CD4-positive, alpha-beta T cell treated with Interleukin-10 for 1 hour (primary cell): ENCODE results near the gene FAM209B.
A peak's percentile ranks its signal among the peaks of the same experiment; 100 is the strongest.
"Not testable (repeated sequence)": the region's sequence is repeated elsewhere in the genome, so short reads cannot be mapped to it uniquely, and the experiment has no call there.

ENCODE experiments used
- DNase-seq: peaks from one replicate; pipeline ENCODE4 v3.0.0-alpha.2; 2020

The FAM209B gene, protein sequence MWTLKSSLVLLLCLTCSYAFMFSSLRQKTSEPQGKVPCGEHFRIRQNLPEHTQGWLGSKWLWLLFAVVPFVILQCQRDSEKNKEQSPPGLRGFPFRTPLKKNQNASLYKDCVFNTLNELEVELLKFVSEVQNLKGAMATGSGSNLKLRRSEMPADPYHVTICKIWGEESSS

DNA sequence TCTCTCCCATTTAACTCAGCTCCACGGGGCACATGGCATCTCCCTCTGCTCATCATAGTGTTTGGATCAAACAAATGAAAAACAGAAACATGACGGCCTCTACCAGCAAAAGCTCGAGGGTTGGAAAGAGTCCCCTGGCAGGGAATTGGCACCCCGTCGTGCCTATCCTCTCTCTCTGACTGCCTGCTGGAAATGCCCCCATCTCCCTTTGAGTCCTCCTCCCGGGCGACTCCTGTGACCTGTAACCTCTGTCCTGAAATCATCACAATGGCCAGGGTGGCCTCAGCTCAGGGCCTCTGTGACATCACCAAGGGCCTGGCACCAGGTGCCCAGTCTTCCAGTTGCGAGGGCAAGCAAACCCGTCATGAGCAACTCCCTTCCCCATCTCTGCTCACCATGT lies at the start of gene FAM209B:
FAM209B (plus strand) TSS at position 301 of the 400 bp plus-strand sequence; CDS start at position 397, 96 bp downstream.
- not testable (repeated sequence) for DNase-seq

DNA sequence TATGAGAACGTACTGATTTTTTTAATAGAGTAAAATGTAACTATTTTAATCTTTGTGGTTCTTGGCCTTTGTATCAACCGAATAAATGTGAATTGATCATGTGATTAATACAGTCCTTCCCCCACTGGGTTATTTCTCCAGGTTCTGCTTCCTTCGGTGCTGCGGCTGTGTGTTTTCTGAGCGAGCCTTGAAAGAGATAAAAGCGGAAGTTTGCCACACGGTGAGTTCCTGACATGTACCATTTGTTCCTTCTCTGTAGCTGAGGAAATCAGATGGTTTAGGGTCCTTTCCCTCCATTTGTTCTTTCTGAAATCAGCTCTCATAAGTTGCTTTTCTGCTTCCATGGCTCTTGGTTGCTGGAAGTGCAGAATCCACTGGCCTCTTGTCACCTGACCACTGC lies 49.1 kb upstream of the FAM209B start:
- peak; percentile 23 for DNase-seq

DNA sequence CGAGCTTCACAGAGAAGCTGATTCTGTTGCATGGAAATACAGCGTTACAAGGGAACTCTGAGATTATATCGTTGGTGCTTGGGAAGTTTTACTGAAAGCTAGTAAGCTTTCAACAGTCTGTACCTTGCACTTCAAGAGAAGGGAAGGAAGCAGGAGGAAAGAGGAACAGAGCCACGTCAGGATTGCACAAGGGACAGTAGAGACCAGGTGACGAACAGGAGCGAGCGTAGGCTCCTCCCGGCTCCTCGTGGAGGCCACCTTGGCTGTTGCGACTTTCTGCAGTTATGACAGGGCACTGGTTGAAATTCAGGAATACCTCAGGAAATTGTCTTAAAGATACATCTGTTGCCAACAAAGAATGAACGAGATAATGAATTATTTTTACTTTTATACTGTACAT lies 45.8 kb upstream of the FAM209B start:
- DNase-seq = no peak

DNA sequence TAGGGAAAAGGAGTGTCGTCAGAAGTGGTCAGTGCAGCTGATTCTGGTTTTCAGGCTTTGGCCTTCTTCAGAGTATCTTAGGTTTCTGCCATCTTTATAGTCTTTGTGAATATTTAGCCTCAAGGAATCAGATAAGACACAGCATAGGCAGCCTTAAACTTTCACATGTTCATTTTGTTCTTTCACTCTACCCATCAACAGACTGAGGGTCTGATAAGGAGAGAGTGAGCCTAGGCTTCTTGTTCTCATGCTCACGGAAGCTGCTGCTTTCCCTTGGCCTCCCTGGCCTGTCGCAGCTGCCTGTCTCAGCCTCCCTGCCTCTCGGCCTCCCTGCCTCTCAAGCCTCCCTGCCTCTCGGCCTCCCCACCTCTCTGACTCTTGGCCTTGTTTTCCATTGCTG lies 44.5 kb upstream of the FAM209B start:
- no peak for DNase-seq

DNA sequence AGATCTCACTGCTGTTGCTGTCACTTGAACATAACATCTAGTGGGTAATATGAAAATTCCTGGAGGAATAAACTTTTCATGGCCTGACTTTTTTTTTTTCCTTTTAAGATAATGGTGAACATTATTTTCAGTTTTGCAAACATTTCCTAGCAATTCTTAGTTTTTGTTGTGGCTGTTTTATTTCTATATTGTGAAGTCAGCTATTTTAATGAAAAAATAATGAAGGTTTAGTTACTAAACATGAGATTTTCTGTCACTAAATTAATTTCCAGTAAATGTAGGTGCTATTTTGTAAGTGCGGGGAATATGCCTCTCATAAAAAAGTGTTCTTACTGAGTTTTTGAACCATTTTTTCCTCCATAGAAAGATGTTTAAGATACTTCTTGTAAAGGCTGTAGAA lies 31.9 kb upstream of the FAM209B start:
- no peak for DNase-seq

DNA sequence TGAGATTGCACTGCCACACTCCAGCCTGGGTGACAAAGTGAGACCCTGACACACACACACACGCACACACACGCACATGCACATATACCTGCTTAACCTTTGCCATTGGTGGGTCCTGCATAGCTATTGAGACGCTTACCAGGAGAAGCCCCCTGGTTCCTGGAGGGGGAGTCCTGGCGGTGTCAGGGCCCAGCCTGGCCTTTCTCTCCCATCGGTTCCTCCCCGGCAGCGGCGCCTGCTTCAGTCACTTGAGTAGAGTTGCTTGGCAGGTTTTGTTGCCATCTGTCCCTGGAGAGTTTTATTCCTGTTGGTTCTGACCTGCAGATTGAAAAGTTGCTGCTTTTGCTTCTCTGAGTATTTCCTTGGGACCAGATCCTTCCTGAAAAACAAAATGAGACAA lies 29.1 kb upstream of the FAM209B start:
- DNase-seq = no peak

DNA sequence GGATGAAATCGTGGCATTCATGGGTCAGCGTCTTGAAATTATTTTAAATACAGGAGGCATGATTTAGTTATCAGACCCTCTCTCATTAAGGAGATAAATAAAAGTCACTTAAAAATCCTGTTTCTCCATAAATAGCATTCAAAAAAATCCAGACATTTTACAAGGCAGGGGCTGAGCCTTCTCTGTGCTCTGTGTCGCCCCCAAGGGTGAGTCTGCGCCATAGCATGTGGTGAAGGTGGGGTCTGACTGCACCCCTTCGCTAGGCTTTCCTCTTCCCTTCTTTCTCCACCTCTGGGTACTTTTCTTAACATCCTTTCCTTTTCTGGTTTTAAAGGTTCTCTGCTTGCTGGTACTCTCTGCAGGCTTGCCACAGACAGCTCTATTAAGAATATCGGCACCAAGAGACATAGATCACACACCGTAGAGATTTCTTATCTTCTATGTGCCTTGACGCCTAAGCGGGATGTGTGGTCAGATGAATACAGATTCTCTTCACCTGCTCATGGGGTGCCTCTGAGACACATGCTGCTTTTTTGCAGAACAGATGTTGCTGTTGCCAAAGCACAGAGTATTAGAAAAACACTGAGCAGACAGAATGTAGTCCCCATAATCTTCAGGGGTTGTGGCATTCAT lies 28.6 kb upstream of the FAM209B start:
- DNase-seq = peak; percentile 17

DNA sequence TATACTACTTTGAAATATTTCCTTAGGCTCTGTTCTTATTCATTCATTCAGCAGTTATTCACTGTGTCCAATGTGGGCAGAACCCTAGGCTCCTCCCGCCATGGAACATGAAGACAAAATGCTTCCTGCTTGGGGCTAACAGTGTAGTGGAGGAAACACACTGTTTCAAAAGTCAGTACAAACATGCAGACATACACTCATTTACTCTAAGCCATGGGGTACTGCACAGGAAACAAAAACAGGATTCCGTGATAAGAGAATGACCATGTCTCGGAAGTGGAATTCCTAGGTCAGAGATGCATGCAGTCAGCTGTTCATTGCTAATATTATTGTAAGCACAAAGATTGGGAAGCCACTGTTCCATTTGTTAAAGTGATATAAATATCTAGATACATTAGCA lies 26.9 kb upstream of the FAM209B start:
- DNase-seq = no peak

DNA sequence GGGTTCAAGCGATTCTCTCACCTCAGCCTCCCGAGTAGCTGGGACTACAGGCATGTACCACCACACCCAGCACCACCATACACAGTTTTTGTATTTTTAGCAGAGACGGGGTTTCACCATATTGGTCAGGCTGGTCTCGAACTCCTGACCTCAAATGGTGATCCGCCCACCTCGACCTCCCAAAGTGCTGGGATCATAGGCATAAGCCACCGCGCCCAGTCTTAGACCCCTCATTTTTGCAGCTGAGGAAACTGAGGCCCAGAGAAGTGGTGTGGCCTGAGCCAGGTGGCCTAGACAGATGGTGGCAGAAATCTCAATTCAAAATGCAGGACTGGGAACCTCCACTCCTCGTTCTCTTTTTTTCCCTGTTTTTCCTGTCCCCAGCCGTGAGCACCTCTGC lies 21.1 kb upstream of the FAM209B start:
- DNase-seq = no peak

DNA sequence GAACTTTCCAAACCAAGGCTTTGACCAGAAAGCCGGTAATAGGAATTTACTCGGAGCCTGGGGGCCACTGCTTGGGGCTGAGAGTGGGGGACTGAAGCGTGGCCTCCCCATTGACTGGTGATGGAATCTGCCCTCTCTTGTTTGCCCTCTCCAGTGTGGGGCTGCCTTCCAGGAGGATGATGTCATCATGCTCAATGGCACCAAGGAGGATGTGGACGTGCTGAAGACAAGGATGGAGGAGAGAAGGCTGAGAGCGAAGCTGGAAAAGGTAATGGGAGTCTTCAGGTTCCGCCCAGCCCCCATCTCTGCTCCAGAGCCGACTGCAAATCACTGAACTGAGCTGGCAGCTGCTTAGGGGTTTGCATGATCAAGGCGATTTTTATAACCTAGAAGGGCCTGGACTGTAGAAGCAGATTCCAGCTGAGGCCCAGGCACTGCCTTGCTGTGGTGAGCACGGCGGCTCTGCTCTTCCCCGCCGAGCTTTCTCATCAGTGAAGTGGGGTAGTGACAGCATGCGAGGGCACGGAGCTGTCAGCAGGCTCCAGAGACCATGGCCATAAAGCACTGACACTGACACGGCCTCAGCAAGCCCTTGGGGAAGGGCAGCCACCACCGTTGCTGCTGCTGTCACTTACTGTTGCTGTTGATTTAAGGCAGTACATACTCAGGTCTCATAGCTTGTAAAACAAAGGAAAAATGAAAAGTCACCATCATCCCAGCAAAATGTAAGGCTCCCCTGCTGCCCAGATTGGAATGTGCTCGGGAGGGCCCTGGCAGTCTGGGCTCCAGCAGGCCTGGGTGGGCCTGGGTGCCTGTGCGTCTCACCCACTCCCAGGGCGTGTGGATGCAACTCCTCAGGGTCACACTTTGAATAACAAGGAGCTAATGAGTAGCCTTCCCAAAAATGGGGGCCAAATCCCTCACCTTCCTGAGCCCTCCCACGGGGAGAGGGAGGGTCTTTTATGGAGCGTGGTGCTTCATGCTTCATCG lies 19.6 kb upstream of the FAM209B start:
- no peak for DNase-seq

DNA sequence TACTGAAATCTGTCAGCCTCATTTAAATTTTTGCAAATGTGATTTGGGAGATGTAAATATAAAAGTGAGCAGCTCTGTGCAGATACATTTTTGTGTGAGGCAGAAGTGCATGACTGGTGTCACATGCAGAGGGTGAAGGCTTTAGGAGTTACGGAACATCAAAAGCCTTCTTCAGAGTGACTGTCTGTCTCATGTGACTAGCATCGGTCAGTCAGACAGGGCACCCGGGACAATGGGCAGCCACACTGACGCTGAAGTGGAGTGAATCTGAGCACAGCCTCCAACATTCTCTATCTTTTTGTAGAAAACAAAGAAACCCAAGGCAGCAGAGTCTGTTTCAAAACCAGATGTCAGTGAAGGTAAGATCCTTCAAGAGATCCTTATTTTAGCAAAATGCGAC lies 16.4 kb upstream of the FAM209B start:
- DNase-seq = no peak

DNA sequence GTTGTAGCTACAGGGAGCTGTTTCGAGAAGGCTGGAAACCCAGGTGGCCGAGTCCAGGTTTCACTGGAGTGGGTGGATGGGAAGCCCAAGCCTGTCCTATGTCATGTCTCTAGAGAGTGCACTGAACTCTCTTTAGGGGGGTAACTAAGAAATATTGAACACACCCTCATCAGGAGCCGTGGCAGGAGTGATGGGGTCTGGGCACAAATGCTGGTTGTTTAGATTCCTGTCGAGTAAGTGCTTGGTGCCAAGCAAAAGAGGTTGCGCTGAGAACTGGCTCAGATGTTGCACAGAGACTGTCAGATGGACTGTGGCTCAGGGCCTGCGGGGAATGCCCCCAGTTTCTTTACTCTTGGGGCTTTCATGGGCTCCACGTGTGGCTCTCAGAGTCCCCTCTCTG lies 15.8 kb upstream of the FAM209B start:
- DNase-seq = no peak

DNA sequence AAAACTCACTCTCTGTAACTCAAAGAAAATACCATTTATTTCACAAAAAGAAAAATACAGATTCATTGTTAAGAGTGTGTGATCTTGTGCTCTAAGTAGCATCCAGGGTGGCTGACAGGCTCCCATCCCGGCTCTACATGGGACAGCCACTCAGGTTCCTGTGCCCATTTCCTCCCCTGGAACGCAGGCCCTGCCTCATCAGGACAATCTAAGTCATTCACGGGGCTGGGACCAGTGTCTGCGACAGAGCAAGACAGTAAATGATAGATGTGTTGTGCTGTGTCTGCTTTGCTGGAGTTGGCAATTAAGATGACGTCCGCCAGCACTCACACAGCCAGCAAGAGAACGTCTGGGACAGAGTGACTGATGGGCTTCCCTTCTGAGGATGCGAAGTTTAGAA lies 15.4 kb upstream of the FAM209B start:
- DNase-seq = no peak

DNA sequence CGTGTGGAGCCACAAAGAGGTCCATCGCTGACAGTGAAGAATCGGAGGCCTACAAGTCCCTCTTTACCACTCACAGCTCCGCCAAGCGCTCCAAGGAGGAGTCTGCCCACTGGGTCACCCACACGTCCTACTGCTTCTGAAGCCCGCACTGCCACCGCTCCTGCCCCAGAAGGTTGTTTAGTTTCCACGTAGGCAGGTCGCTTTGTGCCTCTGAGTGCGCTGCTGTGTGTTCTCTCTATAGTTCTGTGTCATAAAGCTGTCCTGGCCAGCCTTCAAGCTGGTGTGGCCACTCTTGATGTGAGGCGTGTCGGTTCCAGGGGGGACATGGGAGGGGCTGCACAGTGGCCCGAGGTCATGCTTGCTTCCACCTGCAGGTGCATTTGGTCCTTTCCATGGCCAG lies 14.9 kb upstream of the FAM209B start:
- no peak for DNase-seq

DNA sequence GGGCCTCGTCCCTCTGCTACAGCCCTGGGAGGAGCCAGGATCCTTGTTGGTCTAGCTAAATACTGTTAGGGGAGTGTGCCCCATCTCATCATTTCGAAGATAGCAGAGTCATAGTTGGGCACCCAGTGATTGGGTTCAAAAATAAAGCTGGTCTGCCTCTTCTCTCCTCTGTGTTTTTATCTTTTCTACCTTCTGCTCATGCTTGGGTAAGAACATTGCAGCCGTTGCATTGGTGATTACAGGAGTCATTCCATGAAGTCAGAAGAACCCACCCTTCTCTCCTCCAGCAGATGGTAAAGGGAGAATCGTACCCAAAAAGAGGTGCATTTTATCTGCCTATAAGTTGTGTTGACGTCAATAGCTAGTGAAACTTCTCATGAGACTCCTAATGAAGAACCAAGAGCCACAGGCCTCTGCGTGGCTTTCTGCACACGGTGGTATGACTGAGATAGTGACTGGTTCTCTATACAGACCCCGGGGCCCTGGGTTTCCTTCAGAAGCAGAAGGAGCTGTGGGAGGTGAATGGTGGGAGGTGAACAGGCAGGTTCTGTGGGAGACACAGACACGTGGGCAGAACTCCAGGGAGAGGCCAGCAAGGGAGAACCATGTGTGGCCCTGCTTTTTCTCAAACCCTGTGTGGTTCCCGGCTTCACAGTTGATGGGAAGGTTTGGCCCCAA lies 14.2 kb upstream of the FAM209B start:
- no peak for DNase-seq

DNA sequence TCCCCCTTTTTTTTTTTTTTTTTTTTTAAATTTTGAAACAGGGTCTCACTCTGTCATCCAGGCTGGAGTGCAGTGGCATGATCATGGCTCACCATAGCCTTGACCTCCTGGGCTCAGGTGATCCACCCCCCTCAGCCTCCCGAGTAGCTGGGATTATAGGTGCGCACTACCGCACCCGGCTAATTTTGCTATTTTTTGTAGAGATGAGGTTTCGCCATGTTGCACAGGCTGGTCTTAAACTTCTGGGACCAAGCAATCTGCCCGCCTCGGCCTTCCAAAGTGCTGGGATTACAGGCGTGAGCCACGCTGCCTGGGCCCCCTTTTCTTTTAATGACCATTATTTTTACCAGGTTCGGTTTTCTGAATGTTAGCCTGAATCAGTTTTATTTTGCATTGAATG lies 13.5 kb upstream of the FAM209B start:
- DNase-seq = no peak

DNA sequence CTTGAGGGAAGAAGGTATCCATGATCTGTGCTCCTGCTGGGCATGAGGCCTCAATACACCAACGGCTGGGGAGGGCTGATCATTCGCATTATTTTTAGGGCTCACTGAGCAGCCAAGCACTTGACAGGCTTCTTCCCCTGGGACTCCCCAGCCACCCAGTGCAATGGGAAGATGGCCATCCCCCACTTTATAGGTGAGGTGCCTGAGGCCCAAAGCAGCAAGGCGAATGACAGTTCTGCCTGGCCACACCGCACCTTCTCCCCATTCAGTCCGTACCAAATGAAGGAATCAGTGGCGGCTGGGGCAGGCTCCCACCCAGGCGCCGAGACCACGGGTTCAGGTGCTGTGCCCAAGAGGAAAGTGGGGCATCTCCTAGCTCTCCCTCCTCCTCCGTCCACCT lies 12.9 kb upstream of the FAM209B start:
- no peak for DNase-seq

DNA sequence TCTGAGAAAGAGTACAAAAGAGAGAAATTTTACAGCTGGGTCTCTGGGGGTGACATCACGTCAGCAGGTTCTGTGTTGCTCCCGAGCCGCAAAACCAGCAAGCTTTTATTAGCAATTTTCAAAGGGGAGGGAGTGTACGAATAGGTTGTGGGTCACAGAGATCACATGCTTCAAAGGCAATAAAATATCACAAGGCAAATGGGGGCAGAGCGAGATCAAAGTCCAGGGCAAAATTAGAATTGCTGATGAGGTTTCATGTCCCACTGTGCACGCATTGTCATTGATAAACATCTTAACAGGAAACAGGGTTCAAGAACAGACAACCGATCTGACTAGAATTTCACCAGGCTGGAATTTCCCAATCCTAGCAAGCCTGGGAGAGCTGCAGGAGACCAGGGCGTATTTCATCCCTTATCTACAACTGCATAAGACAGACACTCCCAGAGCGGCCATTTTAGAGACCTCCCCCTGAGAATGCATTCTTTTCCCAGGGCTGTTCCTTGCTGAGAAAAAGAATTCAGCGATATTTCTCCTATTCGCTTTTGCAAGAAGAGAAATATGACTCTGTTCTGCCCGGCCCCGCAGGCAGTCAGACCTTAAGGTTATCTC lies 12.2 kb upstream of the FAM209B start:
- DNase-seq = peak; percentile 5

DNA sequence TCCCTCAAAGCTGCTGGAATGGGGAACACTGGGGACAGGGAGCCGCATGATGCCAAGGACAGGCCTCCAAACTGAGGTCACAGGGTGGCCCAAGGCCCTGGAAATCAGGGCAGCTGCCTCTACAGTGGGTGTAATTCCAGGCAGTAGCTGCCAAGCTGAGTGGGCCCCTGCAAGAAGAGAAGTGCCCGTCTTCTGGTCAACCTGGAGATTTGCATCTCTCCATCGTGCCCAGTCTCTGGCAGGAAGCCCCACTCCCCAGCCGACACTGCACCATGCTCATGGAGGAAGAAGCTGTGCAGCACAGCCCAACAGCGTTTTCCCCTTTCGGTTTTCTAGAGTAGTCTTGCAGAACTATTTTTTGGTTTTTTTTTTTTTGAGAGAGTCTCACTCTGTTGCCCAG lies 10.7 kb upstream of the FAM209B start:
- DNase-seq = no peak

DNA sequence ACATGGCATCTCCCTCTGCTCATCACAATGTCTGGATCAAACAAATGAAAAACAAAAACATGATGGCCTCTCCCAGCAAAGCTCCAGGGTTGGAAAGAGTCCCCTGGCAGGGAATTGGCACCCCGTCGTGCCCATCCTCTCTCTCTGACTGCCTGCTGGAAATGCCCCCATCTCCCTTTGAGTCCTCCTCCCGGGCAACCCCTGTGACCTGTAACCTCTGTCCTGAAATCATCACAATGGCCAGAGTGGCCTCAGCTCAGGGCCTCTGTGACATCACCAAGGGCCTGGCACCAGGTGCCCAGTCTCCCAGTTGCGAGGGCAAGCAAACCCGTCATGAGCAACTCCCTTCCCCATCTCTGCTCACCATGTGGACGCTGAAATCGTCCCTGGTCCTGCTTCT lies 8.6 kb upstream of the FAM209B start, which contains the start of gene FAM209A:
FAM209A (plus strand) TSS at position 301 of the 400 bp plus-strand sequence; CDS start at position 366, 65 bp downstream.
- not testable (repeated sequence) for DNase-seq

DNA sequence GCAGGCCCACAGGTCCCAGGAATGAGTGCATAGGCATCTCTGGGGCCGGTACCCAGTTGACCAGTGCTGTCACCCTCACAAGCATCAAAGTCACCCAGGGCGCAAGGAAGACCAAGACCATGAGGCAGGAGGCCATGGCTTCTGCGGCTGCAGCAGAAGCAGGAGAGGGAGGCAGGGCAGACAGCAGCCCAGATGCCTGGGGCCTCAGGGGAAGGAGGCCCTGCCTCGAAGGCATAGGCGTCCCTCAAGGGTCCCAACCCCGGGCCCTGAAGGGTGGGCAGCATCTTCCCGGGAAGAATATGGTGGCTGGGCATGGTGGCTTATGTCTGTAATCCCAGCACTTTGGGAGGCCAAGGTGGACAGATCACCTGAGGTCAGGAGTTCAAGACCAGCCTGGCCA lies 5.5 kb upstream of the FAM209B start:
- no peak for DNase-seq

DNA sequence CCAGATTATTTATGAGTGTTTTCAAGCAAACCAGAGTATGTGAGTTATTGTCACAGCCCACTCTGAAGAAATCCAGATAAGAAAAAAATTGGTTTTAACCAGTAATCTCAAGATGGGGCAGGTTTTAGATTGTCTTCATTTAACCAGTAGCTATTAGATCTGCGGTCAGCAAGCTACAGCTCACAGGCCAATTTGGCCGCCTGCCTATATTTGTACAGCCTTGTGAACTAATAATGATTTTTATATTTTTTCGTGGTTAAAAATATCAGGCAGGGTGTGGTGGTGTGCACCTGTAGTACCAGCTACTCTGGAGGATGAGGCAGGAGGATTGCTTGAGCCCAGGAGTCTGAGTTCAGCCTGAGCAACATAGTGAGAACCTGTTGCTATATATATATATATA lies 5.0 kb downstream of the FAM209B start:
- no peak for DNase-seq

DNA sequence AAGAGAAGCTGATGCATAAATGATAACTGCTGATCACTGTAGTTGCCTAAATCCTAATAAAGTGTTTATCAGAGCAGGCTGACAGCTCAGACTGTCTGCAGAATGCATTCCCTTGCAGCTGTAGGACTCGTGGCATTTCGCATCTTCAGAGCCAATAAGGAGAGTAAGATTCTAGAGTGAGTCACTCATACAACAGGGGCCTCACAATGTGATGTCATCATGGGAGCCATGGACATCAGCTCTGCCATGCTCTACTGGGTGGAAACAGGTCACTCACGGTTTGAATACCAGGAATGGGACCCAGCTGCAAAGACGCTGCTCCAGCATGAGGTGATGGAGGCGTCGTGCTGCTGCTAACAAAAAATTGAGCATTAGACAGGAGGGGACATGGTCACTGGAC lies 7.4 kb downstream of the FAM209B start:
- no peak for DNase-seq
